GM12891 (cell line): ENCODE measurements around the gene KCNN1.

ENCODE experiments used
- POLR2A ChIP-seq: IDR thresholded peaks from 2 replicates; pipeline ENCODE4 v1.6.1; 2011; ENCODE audit warnings: low read depth, low read length, control low read depth
- POLR2AphosphoS5 ChIP-seq: IDR thresholded peaks from 2 replicates; pipeline ENCODE4 v1.6.1; 2011; ENCODE audit warnings: low read depth, low read length, control low read depth
- SPI1 ChIP-seq: IDR thresholded peaks from 2 replicates; pipeline ENCODE4 v1.6.1; 2011; ENCODE audit warnings: low read depth, low read length, control low read depth
- TAF1 ChIP-seq: IDR thresholded peaks from 2 replicates; pipeline ENCODE4 v1.6.1; 2011; ENCODE audit warnings: low read depth, low read length, control low read depth

DNA sequence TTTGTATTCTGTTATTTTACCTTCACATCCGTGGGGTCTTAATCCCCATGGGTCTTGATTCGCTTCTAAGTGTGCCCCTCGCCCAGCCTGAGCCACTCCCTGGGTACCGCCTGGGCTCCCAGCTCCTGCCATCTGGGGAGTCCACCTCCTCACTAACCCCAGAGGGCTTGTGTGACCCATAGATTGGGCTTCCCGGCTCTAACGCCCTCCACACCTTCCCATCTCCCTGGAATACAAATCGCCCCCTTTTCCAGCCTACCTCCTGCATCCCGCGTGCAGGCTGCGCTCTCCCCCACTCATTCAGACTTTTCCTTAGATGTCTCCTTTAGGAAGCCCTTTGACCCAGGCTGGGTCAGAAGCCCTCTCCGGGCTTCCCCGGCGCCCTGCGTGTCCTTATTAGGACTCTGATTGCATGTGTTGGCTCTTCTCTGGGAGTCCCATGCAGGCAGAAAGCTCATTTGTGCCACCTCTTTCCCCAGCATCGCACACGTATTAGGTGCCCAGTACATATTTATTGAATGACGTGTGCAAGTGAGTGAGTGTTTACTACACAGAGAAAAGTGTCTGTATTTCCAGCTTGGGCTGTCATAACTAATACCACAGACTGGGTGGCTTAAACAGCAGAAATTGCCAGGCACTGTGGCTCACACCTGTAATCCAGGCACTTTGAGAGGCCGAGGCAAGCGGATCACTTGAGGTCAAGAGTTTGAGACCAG is 33.3 kb upstream of the KCNN1 start:
- TF ChIP-seq POLR2AphosphoS5: no peak
- no peak for TF ChIP-seq POLR2A
- no peak for TF ChIP-seq SPI1
- no peak for TF ChIP-seq TAF1
